GM19025 (cell line): ENCODE results near the gene MRPS35.
A peak's percentile ranks its signal among the peaks of the same experiment; 100 is the strongest.

Experiments used
- ATAC-seq: cut with Tn5 transposase; IDR thresholded peaks from one replicate; pipeline ENCODE4 v1.9.1; 2021; ENCODE audit warnings: mild to moderate bottlenecking, low read depth, moderate library complexity; ENCODE audit not compliant: unreplicated experiment

Gene MRPS35

DNA sequence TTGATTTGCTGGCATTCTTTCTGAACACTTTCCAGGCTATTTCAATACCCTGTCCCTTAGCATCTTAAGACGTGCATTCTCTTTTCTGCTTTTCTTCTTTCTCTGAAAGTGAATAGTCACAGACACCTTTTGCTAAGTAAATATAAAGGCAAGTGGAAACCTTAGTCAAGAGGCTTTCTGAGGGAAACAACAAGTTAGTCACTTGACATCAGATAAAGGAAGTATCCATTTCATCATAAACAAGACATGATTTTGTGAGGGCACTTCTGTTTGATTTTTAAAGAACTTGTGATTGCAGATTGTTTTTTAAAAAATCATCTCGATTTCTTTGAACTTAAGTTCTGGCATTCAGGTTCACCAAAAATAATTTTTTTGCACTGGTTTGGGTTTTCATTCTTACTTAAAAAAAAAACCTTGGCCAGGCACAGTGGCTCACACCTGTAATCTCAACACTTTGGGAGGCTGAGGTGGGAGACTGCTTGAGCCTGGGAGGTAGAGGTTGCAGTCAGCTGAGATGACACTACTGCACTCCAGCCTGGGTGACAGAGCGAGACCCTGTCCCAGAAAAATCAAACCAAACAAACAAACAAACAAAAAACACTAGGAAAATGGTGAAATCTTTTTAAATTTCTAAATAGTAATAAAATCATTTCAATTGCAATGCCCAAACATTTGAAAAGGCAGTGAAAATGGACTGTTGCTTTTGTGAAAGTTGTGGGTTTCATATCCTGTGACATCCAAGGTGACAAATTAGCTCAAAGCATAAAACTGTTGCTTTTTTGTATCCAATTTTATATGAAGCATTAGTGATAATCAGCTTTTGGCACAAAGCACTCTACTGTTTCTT lies 61.1 kb downstream of the MRPS35 start:
- ATAC-seq: no peak

DNA sequence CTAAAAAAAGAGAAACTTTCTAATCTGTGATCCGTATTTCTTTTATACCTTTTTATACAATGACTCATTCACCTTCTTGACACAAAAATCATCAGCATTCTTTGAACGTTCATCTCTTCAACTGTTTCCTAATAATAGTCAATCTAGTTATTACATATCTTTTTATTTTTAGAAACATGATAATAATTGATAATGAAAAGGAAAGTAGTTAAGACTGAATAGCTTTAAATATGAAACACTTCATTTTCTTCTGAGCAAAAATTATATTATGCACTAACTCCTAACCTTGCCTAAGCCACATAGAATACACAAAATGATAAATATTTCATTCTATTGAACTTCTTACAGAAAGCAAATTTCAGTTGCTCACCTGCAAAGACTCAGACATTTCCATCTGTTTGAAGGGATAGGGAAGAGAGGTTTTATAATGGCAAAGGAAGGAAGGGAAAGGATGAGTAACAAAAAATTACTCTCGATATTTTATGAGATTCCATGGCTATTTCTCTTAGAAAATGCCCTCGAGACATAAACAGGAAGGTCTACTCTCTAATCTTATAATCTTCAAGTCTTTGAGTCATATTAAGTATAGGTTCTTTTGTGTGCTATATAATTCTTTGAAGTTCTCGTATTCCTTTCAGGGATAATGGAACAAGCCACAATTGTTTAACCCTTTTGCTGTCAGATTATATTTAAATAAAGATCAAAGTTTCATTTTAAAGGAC lies 61.9 kb downstream of the MRPS35 start:
- no peak for ATAC-seq

DNA sequence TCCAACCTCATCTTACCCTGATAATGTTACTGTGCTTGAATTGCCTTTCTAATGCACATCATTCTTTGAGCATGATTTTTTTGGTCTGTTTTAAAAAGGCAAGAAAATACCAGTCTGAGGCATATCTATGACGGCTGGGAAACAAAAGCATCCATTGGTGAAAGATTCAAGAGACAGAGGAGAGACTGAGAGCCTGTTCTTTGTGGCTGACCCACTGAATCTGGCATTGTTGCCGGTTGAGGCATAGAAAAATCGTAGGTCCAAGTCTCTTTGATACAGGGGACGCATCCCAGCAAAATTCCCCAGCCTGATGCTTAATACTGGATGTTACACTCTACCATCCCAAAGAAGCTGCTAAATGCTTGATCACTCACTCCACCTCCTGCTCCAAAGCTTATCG lies 66.5 kb downstream of the MRPS35 start:
- ATAC-seq: no peak

DNA sequence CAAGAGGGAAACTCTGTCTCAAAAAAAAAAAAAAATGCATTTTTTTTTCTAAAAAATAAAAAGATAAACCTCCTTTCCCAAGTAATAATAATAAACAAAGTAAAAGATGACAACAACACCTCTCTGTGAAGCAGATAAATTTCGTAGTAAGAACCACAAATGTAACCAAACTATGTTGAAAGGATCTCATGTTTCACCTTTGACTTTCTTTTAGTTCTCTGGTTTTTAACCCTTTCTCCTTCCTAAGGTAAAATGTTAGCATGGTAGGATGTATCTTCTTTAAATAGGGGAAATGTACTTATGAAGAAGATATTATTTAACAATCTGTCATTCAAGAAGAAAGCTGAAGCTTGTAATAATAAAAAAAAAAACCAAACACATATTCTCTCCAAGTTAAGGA lies 67.6 kb downstream of the MRPS35 start:
- no peak for ATAC-seq

DNA sequence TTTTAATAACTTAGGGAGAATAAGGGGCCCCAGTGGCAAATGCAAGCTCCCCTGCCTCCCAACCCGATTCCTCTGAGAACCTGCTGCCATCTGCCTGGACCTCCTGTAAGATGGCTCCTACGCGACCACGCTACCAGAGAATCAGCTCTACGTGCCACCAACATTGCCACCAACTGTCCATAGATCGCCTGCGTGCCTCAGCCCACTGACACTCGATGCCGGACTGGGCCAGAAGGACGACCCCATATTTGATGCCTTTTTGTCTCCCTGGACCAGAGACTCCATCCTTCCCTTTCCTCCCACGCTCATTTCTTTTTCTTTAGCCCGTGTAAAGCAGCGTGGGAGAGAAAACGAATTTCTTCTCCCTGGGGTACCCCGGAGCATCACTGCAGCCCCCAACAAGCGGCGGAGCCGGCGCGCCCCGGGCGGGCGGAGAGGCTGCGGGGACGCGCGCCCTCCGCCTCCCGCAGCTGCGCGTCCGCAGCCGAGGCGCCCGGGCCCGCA lies 68.8 kb downstream of the MRPS35 start:
- peak; percentile 11 for ATAC-seq

DNA sequence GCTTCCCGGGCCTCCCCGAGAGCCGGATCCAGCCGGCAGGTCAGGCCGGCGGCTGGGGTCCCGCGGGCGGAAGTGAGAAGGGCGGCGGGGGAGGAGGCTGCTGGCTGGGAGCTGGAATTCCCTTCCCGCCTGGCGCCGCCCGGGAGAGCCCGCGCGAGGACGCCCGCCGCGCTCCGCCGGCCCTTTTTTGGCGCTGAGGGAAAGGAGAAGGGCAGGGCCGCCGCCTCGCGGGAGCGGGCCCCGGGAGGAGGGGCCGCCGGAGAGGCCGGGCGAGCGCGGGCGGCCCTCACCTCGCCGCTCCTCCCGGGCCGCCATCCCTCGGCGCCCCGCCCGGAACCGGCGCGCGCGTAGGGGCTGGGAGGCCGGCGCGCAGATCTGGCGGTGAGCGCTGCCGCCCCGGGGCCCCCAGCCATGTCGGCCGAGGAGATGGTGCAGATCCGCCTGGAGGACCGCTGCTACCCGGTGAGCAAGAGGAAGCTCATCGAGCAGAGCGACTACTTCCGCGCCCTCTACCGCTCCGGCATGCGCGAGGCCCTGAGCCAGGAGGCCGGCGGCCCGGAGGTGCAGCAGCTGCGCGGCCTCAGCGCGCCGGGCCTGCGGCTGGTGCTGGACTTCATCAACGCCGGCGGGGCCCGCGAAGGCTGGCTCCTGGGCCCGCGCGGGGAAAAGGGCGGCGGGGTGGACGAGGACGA lies 69.4 kb downstream of the MRPS35 start, which contains the start of the genes KLHL42 and MANSC4:
Gene KLHL42, plus strand, starts transcription at position 314 of the 692 bp plus-strand sequence. Its CDS starts 98 bp downstream, at position 412.
Gene MANSC4, minus strand, starts transcription at position 317 of the 692 bp plus-strand sequence. CDS start 8,960 bp downstream, outside the sequence.
- ATAC-seq: peak; percentile 73

DNA sequence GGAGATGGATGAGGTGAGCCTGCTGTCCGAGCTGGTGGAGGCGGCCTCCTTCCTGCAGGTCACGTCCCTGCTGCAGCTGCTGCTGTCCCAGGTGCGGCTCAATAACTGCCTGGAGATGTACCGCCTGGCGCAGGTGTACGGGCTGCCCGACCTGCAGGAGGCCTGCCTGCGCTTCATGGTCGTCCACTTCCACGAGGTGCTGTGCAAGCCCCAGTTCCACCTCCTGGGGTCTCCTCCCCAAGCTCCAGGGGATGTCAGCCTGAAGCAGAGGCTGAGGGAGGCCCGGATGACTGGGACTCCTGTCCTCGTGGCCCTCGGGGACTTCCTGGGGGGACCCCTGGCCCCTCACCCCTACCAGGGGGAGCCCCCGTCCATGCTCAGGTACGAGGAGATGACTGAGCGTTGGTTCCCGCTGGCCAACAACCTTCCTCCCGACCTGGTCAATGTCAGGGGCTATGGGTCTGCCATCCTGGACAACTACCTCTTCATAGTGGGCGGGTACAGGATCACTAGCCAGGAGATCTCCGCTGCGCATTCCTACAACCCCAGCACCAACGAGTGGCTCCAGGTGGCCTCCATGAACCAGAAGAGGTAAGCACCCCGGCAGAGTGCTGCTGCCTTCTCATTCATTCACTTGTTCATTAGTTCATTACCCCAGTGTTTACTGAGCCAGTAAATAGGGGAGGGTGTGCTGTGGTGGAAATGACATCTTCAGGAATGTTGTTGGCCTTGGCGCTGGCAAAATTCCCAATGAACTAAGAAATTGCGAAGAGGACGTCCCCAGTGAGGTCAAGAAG lies 70.2 kb downstream of the MRPS35 start:
- peak; percentile 25 for ATAC-seq

DNA sequence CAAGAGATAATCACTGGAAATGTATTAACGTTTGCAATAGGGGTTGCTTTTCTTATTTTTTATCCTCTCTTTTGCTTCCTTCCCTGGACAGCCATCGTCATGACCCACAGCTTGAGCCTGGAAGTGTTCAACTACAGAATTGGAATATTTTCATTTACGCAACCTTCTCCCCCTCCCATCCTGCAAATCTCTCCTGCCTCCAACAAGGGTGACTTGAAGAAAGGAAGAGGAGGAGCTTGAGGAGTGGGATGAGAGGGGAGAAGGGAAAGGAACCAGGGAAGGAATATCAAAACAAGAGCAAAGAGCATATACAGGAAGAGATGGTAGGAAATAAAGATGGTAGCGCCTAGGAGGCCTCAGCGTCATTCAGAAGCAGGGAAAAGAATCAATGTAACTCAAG lies 71.0 kb downstream of the MRPS35 start:
- no peak for ATAC-seq

DNA sequence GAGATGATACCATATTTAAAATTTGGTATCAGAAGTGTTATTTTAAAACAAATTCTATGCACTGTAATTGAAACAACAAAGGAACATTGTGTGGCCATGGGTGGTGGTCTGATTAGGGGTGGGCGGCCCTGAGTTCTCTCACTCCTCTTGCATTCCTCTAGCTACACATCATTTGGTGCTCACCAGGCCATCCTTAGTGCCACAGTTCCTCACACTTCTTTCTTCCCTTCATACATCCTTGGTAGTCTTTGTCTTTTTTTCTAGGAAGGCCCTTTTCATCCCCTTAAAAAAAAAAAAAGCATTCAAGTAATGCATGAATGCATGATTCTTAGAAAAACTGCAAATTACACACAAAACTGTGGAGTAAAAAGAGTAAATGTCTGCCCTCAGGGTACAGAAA lies 71.8 kb downstream of the MRPS35 start:
- no peak for ATAC-seq

DNA sequence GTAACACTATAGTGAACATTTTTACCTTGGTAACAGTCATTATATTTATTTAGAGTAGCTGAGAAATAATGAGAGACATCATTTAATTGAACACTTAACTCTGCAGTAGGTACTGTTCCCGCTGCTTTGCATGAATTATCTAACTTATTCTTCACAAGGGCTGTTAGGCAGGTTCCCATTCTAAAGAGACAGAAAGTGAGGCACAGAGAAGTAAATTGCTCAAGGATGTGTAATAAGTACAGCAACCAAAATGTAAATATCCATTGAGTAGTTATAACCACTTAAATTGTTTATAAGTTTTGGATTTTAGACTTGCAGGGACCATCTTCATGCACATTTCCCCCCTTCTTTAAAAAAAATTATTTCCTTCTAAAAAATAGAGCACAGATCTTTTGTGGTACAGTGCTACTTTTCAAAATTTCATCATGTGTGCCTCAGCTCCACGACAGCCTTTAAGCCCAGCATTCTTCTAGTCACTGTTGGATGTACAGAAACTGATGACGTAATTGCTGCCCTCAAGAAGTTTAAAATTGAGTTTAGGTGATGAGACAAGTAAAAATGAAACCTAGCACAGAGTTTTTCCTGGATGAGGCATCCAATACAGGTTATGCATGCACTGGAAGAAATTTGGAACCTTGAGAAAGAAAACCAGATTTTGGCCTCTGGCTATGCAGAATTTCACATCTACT lies 75.4 kb downstream of the MRPS35 start:
- ATAC-seq: no peak

DNA sequence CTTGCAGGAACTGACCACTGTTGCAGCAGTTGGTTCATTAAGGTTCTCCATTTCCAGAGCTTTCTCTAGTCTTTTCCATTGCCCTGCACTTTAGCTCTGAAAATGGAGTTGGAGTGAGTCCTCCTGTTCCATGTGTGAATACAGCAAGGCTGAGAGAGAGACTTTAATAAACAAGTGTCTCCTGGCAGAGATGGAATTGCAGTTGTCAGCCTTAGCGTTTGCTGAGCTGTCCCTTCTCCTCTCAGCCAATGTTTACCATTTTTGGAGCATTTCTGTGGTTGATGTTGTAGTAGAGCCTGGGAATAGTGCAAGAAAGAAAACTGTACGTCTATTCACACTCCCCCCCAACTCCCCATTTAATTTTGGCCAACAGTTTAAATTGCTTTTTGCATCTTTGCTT lies 76.9 kb downstream of the MRPS35 start:
- ATAC-seq: no peak

DNA sequence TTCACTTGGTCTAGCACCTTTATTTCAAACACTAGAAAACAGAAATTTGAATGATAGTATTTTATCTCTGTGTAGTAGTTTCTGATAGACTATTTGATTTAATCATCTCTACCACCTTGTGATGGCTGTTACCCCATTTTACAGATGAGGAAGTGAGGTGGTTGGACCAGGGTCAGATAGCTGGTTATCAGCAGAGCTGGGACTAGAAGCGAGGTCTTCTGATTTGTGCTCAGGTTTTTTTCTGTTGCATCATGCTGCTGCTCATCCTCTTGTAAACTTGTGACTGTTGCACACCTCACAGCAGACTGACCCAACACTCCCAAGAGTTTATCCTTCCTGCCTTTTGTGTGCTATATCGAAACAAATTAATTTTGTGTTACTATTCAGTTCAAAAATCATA lies 79.5 kb downstream of the MRPS35 start:
- no peak for ATAC-seq

DNA sequence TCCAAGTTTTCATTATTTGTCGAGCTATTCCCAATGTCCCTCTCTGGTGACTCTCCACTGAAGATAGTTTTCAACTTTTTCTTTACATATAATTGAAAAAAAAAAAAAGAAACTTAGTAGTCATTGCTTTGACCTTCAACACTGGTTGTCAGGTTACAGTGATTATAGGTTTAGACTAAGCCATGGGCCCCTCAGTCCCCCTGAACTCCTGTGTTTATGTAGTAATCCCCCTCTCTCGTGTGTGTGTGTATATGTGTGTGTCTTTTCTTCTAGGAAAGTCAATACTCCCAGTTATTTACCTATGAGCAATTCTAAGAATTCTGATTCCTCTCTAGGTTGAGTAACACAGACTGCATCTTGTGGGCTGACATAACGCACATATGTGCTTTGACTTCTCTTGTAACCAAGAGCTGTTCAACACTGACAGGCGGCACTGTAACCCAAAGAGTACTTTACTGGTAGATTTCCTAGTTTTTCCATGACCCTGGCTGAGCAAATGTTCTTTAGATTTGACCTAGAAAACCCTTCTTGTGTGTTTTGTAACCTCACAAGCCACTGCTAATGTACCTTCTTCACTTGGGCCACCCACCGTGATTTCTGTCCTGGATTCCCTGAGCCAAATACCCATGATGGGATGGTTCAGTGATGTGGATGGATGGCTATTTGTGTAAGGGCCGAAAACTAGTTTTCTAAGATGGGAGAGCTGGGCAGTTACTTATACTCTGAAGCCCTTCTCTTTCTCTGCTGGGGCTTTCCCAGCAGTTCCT lies 84.4 kb downstream of the MRPS35 start:
- no peak for ATAC-seq

DNA sequence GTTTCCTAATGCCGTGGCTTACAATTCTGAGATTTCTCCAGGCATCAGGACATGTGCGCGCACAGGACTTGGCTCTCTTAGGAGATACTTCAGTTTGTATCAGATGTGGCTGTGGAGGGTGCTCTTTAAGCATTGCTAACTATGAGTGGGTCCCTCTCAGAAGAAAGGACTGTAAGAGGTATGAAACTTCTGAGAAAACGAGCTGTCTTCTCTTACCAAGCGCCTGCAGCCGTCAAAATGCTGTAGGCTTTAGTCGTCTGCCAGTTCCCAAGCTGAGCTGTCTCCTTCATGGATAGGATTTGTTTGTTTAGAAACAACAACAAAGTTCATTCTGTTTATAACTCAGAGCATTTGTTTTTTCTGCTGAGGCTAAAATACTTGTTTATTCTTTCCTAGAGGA lies 85.5 kb downstream of the MRPS35 start:
- no peak for ATAC-seq

DNA sequence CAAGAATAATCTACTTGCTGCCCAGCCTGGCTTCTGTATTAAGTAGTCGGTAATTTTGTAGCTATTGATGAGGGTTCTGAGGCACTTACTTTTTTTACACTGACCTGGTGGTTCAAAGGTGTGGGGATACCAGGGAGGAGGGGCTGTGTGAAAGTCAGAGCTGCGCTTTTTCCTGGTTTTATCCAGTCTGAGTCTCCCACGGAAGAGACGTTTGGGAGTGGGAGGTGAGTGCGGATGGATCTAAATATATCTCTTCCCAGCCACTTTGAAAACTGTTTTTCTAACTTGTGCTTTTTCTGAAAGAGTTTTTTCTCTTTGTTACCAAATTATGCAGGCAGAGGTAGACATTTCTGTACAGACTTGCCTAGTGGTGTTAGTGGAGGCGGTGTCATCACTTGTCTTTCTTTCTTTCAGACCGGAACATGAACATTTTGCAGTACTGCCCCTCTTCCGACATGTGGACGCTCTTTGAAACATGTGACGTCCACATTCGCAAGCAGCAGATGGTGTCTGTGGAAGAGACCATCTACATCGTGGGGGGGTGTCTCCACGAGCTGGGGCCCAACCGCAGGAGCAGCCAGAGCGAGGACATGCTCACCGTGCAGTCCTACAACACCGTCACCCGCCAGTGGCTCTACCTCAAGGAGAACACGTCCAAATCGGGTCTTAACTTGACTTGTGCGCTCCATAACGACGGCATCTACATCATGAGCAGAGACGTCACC lies 86.8 kb downstream of the MRPS35 start:
- no peak for ATAC-seq

DNA sequence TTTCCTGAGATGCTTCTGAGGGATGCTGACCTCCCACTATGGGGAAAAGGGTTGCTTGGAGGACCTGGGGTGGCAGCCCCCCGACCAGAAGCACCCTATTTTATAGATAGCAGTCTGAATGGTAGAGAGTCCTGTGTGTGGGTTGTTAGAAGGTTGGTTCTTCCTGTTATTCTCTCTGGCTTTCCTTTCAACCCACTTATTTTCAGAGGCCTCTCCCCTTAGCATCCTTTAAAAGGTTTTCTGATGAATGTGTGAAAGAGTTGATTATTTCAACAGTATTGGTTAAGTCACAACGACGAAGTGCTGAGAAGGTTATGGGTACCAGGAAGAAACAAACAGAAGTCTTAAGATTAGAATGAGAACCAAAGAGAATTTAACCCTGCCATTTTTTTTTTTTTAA lies 90.2 kb downstream of the MRPS35 start:
- no peak for ATAC-seq

DNA sequence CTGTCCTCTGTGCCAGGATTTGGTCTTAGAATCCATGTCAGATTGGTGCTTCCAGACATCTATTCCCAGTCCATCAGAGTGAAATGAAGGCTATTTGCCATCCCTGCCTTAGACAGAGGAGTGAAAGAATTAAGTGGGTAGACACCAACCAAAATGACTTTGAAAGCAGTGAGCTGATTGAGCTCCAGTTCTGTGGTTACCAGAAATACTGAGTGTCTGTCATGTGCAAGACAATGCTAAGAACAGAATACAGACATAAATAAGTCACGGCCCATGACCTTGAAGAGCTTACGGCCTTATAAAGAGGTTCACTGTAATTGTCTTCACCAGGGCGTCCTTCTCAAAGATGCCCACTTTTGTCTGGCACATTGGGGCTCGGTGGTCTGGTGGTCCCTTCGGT lies 91.0 kb downstream of the MRPS35 start:
- ATAC-seq: no peak

DNA sequence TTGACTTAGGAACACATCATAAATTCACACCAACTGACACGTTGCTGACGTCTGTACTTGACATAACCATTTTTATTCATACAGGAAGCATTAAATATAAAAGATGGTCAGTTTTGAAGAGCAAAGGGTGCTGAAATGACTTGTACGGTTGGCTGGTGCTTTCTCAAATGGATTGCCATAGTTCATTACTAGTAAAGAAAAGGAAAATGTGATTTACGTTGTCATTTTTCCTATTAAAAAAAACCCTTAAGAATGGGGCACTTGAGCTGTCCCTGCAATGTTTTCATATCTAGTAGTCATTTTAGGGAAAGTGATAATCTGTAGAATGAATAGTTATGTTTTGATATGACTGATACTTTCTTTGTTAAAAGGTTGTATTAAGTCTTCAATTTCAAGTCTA lies 91.9 kb downstream of the MRPS35 start:
- no peak for ATAC-seq
